ENCODE measurements around the gene SRSF12.
A peak's percentile ranks its signal among the peaks of the same experiment; 100 is the strongest.
"Not testable (repeated sequence)": the region's sequence is repeated elsewhere in the genome, so short reads cannot be mapped to it uniquely, and the experiment has no call there.

Gene SRSF12

DNA sequence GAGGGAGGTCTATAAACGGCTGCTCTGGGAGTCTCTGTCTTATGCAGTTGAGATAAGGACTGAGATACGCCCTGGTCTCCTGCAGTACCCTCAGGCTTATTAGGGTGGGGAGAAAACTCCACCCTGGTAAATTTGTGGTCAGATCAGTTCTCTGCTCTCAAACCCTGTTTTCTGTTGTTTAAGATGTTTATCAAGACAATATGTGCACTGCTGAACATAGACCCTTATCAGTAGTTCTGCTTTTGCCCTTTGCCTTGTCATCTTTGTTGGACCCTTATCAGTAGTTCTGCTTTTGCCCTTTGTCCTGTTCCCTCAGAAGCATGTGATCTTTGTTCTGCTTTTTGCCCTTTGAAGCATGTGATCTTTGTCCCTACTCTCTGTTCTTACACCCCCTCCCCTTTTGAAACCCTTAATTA is 10.4 kb upstream of the SRSF12 start:
- DNase-seq (ENCODE audit: low read depth): not testable (repeated sequence)

GRCh38 chr6:89122625-89123024 is 4.8 kb upstream of the SRSF12 start:
- DNase-seq (ENCODE audit: low read depth): no peak

DNA sequence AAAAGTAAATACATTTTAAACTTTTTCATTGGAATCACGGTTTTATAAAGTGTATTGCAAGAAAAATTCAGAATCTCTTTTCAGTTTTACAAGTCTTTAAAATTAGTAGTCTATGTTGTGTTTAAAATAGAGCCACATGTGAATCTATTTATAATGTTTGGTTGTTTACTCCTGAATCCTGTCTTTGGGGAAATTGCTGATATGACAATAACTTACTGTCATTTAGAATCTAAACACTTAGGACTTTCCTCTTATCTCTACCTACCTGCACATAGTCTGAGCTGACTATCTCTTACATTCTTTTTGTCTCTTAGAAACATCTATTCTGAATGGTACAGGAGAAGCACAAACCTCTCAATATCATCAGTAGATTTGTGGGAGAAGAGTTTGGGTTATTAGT is 4.1 kb upstream of the SRSF12 start:
- no peak for DNase-seq (ENCODE audit: low read depth)

DNA sequence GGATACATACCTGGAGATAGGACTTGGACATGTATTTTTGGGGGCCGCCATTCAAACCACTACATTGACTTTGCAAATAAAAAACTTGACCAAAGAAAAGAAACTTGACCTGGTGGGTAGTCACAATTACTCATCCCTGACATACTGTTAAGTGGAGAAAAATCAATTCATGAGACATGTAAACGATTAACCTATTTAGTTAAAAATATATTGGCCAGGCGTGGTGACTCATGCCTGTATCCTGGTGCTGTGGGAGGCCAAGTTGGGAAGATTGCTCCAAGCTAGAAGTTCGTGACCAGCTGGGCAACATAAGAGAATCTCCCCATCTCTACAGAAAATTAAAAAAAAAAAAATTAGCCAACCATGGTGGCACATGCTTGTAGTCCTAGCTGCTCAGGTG is 2.5 kb upstream of the SRSF12 start:
- no peak for DNase-seq (ENCODE audit: low read depth)

GRCh38 chr6:89118931-89119330 is 1.1 kb upstream of the SRSF12 start:
- DNase-seq (ENCODE audit: low read depth): no peak

- no peak for DNase-seq (ENCODE audit: low read depth)
These were observed 1.2 kb downstream of the SRSF12 start for GRCh38 chr6:89116702-89117101.

GRCh38 chr6:89111933-89112332 is 5.9 kb downstream of the SRSF12 start:
- no peak for DNase-seq (ENCODE audit: low read depth)

GRCh38 chr6:89110284-89110683 is 7.6 kb downstream of the SRSF12 start:
- no peak for DNase-seq (ENCODE audit: low read depth)

DNA sequence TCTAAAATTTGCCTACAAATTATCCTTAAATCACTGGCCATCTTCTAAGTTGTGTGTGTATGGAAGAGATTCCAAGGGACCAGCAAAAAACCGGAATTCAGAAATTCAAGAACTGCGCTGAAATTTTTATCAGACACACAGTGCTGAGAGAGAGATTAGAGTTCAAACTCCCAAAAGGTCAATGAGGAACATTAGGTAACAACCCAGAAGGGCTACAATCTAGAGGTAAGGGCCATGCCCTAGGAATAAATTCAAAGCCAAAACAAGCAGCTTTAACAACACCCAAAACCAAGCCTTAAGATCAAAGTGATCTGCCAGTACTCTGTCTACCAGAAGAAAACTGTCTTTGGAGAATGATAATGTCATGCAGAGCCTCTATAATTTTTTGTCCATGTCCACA is 17.8 kb downstream of the SRSF12 start:
- no peak for DNase-seq (ENCODE audit: low read depth)

DNA sequence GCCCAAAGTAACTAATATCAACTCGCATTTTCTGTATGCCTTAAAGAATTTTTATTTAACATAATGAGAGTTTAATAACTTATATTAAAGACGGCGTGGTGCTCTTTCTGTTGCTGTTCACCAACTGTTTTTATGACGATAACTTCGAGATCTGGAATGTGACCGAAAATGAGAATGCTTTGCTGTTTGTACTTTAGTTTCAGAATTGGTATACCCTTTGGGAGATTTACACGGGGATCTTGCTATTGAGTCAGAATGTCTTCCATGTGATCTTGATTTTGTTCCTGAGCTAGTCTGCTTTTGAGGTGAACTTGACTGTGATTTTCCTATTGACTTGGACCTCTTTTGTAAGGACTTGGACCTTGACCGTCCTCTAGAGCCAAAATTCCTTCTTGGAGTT is 19.4 kb downstream of the SRSF12 start:
- no peak for DNase-seq (ENCODE audit: low read depth)

DNA sequence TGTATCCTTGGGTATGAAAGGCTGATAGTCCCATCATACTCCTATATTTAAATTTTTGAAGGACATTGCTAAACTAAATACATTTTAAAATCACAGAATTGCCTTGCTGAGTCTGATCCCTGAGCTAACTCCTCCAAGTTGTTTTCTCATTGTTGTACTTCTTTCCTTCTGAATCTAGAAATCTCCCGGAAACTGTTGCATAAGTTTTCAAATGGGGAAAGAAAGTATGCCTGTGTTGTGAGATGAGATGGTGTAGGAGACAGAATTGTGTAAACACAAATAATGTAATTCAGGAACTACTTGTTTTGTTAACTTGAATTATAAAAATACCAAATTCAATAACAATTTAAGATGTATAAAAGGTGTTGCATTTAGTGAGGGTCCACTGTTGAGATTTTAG is 30.0 kb downstream of the SRSF12 start:
- DNase-seq (ENCODE audit: low read depth): no peak

- DNase-seq (ENCODE audit: low read depth): no peak
These were observed 32.3 kb downstream of the SRSF12 start for GRCh38 chr6:89085409-89086205.

DNA sequence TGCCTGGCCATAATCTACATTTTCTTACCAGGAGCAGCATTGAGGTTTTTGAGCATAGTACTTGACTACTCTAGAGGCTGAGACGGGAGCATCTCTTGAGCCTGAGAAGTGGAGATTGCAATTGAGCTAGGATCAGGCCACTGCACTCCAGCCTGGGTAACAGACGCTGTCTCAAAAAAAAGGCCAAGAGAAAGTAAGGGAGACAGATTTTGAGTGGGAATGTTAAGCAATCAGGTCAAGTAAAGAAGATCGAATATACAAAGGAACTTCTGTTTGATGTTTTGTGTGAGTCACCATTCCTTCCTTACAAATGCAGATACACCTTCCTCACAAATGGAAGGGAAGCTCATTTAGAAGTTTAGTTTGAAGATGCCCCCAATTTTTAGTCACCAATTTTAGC is 32.9 kb downstream of the SRSF12 start:
- DNase-seq (ENCODE audit: low read depth): no peak

DNA sequence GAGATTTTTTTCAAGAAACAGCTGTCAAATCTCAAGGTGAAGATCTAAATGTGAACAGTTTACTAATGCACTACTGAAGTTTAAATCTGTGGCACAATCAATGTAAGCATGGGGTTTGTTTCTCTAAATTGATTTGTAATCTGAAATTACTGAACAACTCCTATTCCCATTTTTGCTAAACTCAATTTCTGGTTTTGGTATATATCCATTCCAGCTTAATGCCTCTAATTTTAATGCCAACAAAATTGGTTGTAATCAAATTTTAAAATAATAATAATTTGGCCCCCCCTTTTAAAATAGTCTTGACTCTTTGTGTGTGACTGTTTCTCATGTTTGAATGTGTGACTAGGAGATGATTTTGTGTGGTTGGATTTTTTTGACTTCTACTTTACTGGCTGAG is 33.3 kb downstream of the SRSF12 start:
- DNase-seq (ENCODE audit: low read depth): no peak

DNA sequence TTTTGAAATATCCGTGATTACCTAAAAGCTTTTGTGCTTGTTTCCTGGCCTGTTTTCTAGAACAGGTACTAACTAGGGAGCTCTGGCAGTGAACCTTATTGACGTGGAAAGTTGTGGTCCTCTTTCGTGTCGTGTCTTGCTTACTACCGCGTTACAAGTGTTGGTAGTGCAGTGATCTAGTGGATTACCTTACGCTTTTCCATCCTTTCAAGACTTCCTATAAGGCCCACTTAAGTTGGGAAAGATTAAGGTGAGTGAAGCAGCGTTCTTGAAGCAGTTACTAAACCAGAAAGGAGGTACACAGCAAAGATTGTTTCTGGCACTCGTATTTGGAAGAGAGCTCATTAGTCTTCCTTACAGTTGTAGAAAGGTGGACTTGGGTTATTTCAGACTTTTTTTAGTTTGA is 35.4 kb downstream of the SRSF12 start:
- DNase-seq (ENCODE audit: low read depth): no peak

- peak; percentile 97 for DNase-seq (ENCODE audit: low read depth)
These were observed 36.2 kb downstream of the SRSF12 start for GRCh38 chr6:89081423-89082322.

GRCh38 chr6:89081129-89081422 is 36.8 kb downstream of the SRSF12 start:
- no peak for DNase-seq (ENCODE audit: low read depth)

DNA sequence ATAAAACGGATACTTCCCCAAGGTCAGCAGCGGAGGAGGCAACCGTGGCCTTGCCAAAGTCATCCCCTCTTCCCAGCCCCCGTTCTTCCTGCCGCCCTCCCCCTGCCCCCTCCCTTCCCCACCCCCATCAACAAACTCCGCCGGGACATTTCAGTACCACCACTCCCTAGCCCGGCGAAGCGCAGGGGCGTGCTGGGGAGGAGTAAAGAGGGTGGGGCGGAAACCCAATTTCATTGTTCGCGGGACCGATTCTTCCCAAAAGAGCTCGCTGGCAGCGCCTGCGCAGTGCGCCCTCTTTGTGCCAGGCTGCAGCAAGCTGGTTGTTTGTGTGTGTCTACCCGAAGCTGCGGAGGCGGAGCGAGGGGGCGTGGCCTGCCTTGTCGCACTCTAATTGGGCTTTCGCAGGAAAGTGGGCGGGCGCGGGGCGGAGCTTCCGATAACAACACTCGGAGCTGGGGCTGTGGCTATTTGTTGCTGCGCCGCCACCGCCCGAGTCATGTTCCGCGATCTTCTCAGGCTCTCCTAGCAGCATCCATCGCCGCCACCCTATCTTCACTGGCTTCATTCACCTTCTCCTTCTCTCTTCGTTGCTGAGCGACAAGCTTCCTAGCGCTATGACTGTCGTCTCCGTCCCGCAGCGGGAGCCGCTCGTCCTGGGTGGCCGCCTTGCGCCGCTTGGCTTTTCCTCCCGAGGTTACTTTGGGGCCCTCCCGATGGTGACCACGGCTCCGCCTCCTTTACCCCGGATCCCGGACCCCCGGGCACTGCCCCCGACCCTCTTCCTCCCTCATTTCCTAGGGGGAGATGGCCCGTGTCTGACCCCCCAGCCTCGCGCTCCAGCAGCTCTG is 37.4 kb downstream of the SRSF12 start, which contains the start of gene PNRC1:
Gene PNRC1, plus strand, starts transcription at position 471 of the 848 bp plus-strand sequence. Its CDS starts 144 bp downstream, at position 615.
- peak; percentile 100 for DNase-seq (ENCODE audit: low read depth)

DNA sequence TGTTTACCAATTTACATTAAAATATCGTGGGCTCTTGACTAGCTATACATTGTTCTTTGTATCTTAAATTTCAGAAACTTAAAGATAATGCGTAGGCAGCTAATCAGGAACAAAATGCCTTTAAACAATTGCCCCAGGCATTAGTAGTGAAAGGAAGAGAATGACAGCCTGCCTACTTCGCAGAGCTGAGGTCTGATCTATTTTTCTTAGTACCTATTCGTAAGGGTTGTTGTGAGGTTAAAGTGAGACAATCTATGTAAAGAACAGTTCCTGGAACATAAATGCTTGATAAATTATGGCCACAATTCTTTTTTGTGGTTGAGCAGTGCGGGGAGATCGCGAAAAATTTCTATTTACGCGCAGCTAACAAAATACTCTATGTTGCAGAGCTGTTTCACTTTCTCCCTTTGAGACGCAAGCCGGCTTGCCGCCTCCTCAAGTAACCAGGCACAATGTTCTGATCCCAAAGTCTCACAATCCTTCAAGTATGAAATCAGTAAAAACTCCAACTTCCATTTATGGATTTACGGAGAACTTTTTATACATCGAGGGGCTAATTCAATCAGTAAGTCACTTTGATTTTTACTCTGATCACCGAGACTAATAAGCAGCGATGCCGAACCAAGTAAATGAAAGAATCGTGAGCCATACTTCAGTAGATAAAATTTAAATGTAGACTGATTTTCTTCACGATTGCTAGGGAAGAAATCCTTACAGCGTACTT is 38.2 kb downstream of the SRSF12 start:
- peak; percentile 32 for DNase-seq (ENCODE audit: low read depth)

GRCh38 chr6:89073840-89074239 is 44.0 kb downstream of the SRSF12 start:
- no peak for DNase-seq (ENCODE audit: low read depth)

GRCh38 chr6:89073014-89073620 is 44.8 kb downstream of the SRSF12 start:
- no peak for DNase-seq (ENCODE audit: low read depth)
